ENCODE measurements around the gene MATN4. TPM values are rescaled to one million over a fixed set of nuclear protein-coding genes. Genes with fewer than 3 reads are reported as not detected.

MATN4 gene
- total and polyA plus RNA-seq, 2 of the 13 experiments (the other 11 are each of a cell fraction or from before 2014, with no cell fraction given) = not detected

DNA sequence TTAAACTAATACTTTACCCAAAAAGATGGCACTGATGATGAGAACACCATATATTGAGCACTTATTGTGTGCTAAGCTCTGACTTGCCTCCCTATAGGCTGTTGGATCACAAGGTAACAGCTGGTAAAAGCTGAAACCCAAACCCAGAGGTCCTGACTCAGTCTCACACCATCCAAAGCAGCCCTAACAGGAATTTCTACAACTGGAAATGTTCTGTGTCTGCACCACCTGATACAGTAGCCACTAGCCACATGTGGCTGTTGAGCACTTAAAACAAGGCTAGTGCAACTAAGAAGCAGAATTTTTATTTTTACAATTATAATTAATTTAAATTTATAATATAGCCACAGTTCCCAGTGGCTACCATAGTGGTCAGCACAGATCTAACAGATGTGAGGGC, 15.6 kb upstream of the MATN4 start:
- no peak for ATAC-seq
- no peak for FAIRE-seq
- DNase-seq (ENCODE audit: low spot score) = no peak
- no peaks in the 10 kb centered on the region for H3K9me3 ChIP-seq (ENCODE audit: low read length)
- ChIA-PET CTCF (ENCODE audit: low intra/inter-chr PET ratio, low total read pairs) (interaction anchor here (1.4 to 3.2 kb wide), 5 partner anchors 14 to 127 kb away, joined by 3 to 49 read pairs (median 7); partner anchors contain the start of gene SYS1), POLR2A (interaction anchor here (1.5 to 6.7 kb wide), 6 partner anchors 13 to 113 kb away, joined by 16 to 74 read pairs (median 62); partner anchors contain the start of genes PIGT and SDC4)
- no peak overlapping the region for H3K27ac ChIP-seq (ENCODE audit: extremely low read length, insufficient read depth, low read length)
- no peaks in the 10 kb centered on the region for H3K79me2 ChIP-seq (ENCODE audit: insufficient read depth, low read length)
- H2AFZ ChIP-seq (ENCODE audit: low read length) = no peak overlapping the region
- no peaks in the 10 kb centered on the region for H4K20me1 ChIP-seq (ENCODE audit: insufficient read depth, low read length)
- in situ Hi-C loops (cut with HindIII; ENCODE audit: extremely low pct_ligation_motif_present, low pct_unique_long_range_greater_than_20kb) = loop anchor here (5.0 kb wide), 1 partner anchor 114 kb away; no protein-coding TSS in a partner anchor
- H3K9ac ChIP-seq (ENCODE audit: insufficient read depth, low read depth, low read length) = no peak overlapping the region
- TF ChIP-seq KDM2A (CRISPR knock-in tag; IDR thresholded peaks at IDR 0.05; ENCODE audit: borderline replicate concordance, low read depth) (no peak), MLLT10 (CRISPR knock-in tag; IDR thresholded peaks at IDR 0.05) (0 out of 2 replicates have a peak, but pooled peaks have one; percentile 28)
- H3K36me3 ChIP-seq (replicated peaks in 1 of 2; ENCODE audit: control insufficient read depth in 1 of 2, insufficient read depth in 2 of 2, low read length in 2 of 2) = peaks cover 19% of the 10 kb centered on the region in 2 experiments
- no peaks in the 10 kb centered on the region for H3K4me1 ChIP-seq (ENCODE audit: insufficient read depth, low read length)
- BruUV-seq (replicated peaks) = no TSS peak
- H3K4me3 ChIP-seq (replicated peaks in 1 of 3; ENCODE audit: insufficient read depth in 1 of 3, low read depth in 2 of 3, low read length in 3 of 3) = no peak overlapping the region
- intact Hi-C loops (cut with micrococcal nuclease; ENCODE audit: unreplicated experiment) = loop anchor here (1.0 to 2.0 kb wide), 4 partner anchors 13 to 114 kb away; partner anchors contain the start of genes PIGT and SYS1
- H3K27me3 ChIP-seq (ENCODE audit: control insufficient read depth in 1 of 2, insufficient read depth in 2 of 2, low read length in 2 of 2) = 0 out of 5 replicates have a peak, but pooled peaks cover 0 to 1% of the 10 kb centered on the region in 2 experiments
- H3K4me2 ChIP-seq (ENCODE audit: low read depth, low read length) = no peak overlapping the region

GRCh38 chr20:45322952-45323383, 14.9 kb upstream of the MATN4 start:
- 32% methylated on average over 7 of the region's 7 CpGs for WGBS (ENCODE audit: low lambda C conversion rate)
- TF ChIP-seq ZMYM4 (CRISPR knock-in tag; IDR thresholded peaks at IDR 0.05) (peak; percentile 18; the same call in 1 of the 2 replicates), CEBPG (CRISPR knock-in tag; IDR thresholded peaks at IDR 0.05) (0 out of 2 replicates have a peak, but pooled peaks have one; percentile 42), ATRX (CRISPR knock-in tag; IDR thresholded peaks at IDR 0.05; ENCODE audit: borderline replicate concordance) (no peak), KDM3A (CRISPR knock-in tag; IDR thresholded peaks at IDR 0.05; ENCODE audit: low read depth) (0 out of 2 replicates have a peak, but pooled peaks have one; percentile 57), SNAPC2 (CRISPR knock-in tag; IDR thresholded peaks at IDR 0.05) (peak; percentile 56; the same call in 1 of the 2 replicates), ZSCAN31 (CRISPR knock-in tag; IDR thresholded peaks at IDR 0.05; ENCODE audit: low read depth) (no peak), YEATS2 (CRISPR knock-in tag; IDR thresholded peaks at IDR 0.05; ENCODE audit: borderline replicate concordance) (peak; percentile 49; the same call in 1 of the 2 replicates), ZNF205 (CRISPR knock-in tag; IDR thresholded peaks at IDR 0.05) (0 out of 2 replicates have a peak, but pooled peaks have one; percentile 58), ZNF446 (CRISPR knock-in tag; IDR thresholded peaks at IDR 0.05) (no peak), ZNF142 (CRISPR knock-in tag; IDR thresholded peaks at IDR 0.05) (0 out of 2 replicates have a peak, but pooled peaks have one; percentile 44)

More at GRCh38 chr20:45322952-45323383, 14.9 kb upstream of the MATN4 start:
- H3K79me2 ChIP-seq (ENCODE audit: insufficient read depth, low read length) = no peaks in the 10 kb centered on the region
- FAIRE-seq = peak; percentile 96
- intact Hi-C loops (cut with micrococcal nuclease; ENCODE audit: unreplicated experiment) (loop anchor here (1.0 to 2.0 kb wide), 4 partner anchors 14 to 114 kb away; partner anchors contain the start of genes PIGT and SYS1), in situ Hi-C loops (cut with HindIII; ENCODE audit: extremely low pct_ligation_motif_present, low pct_unique_long_range_greater_than_20kb) (loop anchor here (5.0 kb wide), 1 partner anchor 114 kb away; no protein-coding TSS in a partner anchor)
- peak overlapping the region; percentile 61 for H3K4me2 ChIP-seq (ENCODE audit: low read depth, low read length)
- peaks cover 2 to 7% of the 10 kb centered on the region in 2 experiments; a peak in 1 of 5 replicates for H3K27me3 ChIP-seq (ENCODE audit: control insufficient read depth in 1 of 2, insufficient read depth in 2 of 2, low read length in 2 of 2)
- no peak overlapping the region for H3K9ac ChIP-seq (ENCODE audit: insufficient read depth, low read depth, low read length)
- H3K9me3 ChIP-seq (ENCODE audit: low read length) = no peaks in the 10 kb centered on the region
- H3K27ac ChIP-seq (ENCODE audit: extremely low read length, insufficient read depth, low read length) = no peak overlapping the region
- peak; percentile 86 for DNase-seq (ENCODE audit: low spot score)
- no TSS peak for BruUV-seq (replicated peaks)
- no peaks in the 10 kb centered on the region for H3K4me1 ChIP-seq (ENCODE audit: insufficient read depth, low read length)
- CTCF ChIA-PET (ENCODE audit: low intra/inter-chr PET ratio, low total read pairs) = interaction anchor here (1.2 to 3.2 kb wide), 7 partner anchors 34 to 448 kb away, joined by 3 to 49 read pairs (median 7); partner anchors contain the start of gene SYS1
- peaks cover 12 to 14% of the 10 kb centered on the region in 2 experiments for H3K36me3 ChIP-seq (replicated peaks in 1 of 2; ENCODE audit: control insufficient read depth in 1 of 2, insufficient read depth in 2 of 2, low read length in 2 of 2)
- H3K4me3 ChIP-seq (replicated peaks in 1 of 3; ENCODE audit: insufficient read depth in 1 of 3, low read depth in 2 of 3, low read length in 3 of 3) = peak overlapping the region in 1 of 3 experiments; percentile 13; a peak in 1 of 6 replicates
- H4K20me1 ChIP-seq (ENCODE audit: insufficient read depth, low read length) = no peaks in the 10 kb centered on the region
- ATAC-seq = peak; percentile 85
- POLR2A ChIA-PET = interaction anchor here (0.7 to 6.7 kb wide), 15 partner anchors 14 to 448 kb away, joined by 3 to 74 read pairs (median 10); partner anchors contain the start of genes PIGT, SDC4 and SYS1
- no peak overlapping the region for H2AFZ ChIP-seq (ENCODE audit: low read length)
